ENCODE data around the gene ETS2.

ETS2 gene

GRCh38 chr21:38800924-38801744 is 4.6 kb upstream of the ETS2 start:
- in situ Hi-C loops (cut with HindIII; ENCODE audit: low sequenced_read_pairs) = no loop called here

GRCh38 chr21:38802050-38803026 is 3.4 kb upstream of the ETS2 start:
- in situ Hi-C loops (cut with HindIII; ENCODE audit: low sequenced_read_pairs) = no loop called here

- in situ Hi-C loops (cut with HindIII; ENCODE audit: low sequenced_read_pairs) = no loop called here
Measured at GRCh38 chr21:38803075-38803660, 2.6 kb upstream of the ETS2 start.

GRCh38 chr21:38804030-38804788 is 1.5 kb upstream of the ETS2 start:
- in situ Hi-C loops (cut with HindIII; ENCODE audit: low sequenced_read_pairs) = no loop called here

DNA sequence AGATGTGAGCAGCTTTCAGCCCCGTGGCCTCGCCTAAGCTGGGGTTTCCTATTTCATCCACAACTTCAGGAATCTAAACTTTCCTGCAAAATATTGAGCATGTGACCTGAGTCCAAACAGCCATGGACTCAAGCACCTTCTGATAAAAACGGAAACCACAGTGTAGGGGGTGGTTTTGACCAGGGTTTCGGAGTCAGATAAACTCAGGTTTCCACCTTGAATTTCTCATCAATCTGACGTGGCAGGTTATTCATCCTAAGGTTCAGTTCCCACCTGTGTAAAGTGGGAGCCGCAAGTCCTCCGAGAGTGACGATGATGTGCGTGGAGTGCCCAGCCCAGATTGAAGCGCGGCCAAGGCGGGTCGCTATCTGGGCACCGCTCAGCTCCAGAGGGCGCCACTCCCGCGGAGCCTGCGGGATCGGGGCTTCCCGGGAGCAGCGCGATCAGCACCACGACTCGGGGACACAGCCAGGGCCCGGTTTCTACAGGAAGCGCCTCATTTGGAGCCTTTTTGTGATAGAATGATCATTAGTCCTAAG is 871 bp upstream of the ETS2 start:
- in situ Hi-C loops (cut with HindIII; ENCODE audit: low sequenced_read_pairs) = no loop called here

DNA sequence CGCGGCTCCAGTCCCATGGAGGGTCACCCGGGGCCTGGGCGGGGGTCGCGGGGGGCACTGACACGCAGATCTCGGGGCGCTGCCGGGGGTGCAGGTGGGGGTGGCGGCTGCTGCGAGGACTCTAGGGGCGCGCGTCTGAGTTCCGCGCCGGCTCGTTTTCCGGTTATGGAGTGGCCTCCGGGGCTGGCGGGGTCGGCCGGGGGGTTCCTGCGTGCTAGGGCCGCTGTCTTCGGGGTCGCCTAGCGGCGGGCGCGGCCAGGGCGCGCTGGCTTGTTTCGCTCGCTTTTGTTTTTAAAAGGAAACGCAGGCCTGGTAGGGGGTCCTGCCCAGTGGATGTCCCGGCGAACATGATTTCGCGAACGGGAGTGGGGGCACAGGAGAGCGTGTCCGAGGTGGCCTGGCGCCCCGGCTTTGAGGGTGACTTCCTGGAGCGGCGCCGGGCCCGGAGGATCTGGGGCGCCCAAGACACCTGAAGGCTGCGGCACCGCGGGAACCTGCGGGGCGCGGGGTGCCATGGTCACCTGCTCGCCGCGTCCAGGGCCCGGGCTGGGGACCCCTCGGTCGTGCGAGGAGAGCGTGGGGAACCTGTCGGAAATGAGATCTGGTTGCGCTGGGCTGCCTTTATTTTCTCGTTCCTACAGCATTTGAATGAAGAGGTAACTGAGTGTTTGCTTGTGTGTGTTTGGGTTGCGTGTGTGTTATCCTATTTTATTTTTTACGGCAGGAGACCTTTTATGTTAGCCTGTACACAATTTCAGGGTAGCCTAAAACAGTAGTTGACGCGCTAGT is 618 bp downstream of the ETS2 start:
- in situ Hi-C loops (cut with HindIII; ENCODE audit: low sequenced_read_pairs) = no loop called here

DNA sequence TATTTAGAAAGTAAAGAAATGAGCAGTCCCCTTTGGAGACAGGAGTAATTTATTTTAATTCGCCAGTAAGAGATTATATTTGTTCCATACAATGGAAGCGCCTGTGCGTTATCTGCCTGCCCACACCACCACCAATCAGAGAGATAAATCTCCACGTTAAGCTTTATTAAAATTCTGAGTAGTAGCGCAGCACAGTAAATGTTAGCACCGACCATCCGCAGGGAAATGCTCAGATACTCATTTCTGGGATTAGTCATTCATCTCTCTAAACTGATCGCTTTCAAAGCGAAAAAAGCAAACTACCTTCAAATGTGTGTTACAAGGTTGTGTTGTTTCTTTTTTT is 1.2 kb downstream of the ETS2 start:
- in situ Hi-C loops (cut with HindIII; ENCODE audit: low sequenced_read_pairs) = no loop called here

DNA sequence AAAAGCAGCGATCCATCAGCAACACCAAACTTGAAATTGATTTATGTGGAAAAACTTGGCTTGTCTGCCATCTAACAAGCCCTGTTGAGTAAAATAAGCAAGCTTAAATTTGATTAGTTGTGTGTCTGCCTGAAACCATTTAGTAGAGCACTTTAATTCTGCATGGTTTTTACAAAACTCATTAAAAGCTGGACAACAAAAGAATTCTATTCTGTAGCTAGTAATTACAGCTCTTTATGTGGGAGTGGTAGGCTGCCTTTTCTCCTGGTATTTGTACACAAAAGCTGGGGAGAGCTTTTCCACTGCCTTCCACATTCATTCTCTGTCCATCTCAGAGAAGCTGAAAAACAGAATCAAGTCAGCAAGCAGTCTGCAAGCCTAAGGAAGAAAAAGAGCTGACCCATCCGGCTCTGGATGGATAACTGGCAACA is 1.7 kb downstream of the ETS2 start:
- in situ Hi-C loops (cut with HindIII; ENCODE audit: low sequenced_read_pairs) = no loop called here

DNA sequence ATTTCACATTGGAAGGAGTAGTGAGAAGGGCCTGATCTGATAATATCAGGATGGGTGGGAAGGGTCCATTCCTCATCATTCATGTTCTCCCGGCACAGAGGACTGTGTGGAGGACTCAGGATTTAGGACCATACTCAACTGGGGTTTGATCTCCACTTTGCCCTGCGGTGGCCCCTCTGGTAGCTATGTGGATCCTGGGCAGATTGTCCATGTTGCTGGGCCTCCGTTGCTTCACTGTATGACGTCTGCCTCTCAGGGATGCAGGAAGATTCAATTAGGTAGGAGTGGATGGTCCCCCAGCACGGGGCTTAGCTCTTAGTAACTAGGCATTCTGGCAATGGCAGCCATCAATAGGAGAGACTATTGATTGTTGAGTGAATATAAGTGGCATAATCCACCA is 2.3 kb downstream of the ETS2 start:
- in situ Hi-C loops (cut with HindIII; ENCODE audit: low sequenced_read_pairs) = no loop called here

GRCh38 chr21:38809198-38809878 is 3.6 kb downstream of the ETS2 start:
- in situ Hi-C loops (cut with HindIII; ENCODE audit: low sequenced_read_pairs) = no loop called here

DNA sequence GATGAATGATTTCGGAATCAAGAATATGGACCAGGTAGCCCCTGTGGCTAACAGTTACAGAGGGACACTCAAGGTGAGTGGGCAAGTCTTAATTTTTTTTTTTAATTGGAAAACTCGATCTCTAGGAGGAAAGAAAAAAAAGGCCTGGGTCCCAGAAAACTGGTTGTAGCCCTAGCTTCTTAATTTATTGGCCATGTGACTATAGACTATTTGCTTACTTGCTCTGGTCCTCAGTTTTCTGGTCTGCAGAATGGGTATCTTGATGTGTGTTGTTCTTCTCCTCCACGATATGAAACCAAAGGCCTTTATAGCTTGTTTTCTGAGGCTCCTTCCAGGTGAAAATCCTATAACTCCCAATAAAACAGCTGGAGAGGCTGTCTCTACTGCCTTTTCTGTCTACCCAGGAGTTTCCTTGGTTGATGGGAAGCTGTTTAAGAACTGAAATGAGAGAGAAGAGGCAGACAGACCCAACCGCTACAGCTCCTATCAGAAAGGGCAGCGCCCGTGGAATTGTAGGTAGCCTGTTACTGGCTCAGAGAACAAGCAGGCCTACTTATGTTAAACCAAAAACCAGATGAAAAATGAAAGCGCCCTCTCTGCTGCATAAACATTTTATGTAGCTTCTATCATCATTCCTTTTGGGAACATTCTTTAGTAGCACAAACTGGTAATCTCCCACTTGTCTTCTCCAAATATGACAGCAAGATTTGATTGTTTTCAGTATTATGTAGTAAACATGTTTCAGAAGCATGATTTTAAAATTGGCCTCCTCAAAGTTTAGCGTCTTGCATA is 4.5 kb downstream of the ETS2 start:
- in situ Hi-C loops (cut with HindIII; ENCODE audit: low sequenced_read_pairs) = no loop called here

- in situ Hi-C loops (cut with HindIII; ENCODE audit: low sequenced_read_pairs) = no loop called here
Measured at GRCh38 chr21:38810826-38811164, 5.1 kb downstream of the ETS2 start.

GRCh38 chr21:38811257-38811656 is 5.5 kb downstream of the ETS2 start:
- in situ Hi-C loops (cut with HindIII; ENCODE audit: low sequenced_read_pairs) = no loop called here

GRCh38 chr21:38813143-38813542 is 7.4 kb downstream of the ETS2 start:
- in situ Hi-C loops (cut with HindIII; ENCODE audit: low sequenced_read_pairs) = no loop called here

- in situ Hi-C loops (cut with HindIII; ENCODE audit: low sequenced_read_pairs) = no loop called here
Measured at GRCh38 chr21:38813547-38813946, 7.8 kb downstream of the ETS2 start.

DNA sequence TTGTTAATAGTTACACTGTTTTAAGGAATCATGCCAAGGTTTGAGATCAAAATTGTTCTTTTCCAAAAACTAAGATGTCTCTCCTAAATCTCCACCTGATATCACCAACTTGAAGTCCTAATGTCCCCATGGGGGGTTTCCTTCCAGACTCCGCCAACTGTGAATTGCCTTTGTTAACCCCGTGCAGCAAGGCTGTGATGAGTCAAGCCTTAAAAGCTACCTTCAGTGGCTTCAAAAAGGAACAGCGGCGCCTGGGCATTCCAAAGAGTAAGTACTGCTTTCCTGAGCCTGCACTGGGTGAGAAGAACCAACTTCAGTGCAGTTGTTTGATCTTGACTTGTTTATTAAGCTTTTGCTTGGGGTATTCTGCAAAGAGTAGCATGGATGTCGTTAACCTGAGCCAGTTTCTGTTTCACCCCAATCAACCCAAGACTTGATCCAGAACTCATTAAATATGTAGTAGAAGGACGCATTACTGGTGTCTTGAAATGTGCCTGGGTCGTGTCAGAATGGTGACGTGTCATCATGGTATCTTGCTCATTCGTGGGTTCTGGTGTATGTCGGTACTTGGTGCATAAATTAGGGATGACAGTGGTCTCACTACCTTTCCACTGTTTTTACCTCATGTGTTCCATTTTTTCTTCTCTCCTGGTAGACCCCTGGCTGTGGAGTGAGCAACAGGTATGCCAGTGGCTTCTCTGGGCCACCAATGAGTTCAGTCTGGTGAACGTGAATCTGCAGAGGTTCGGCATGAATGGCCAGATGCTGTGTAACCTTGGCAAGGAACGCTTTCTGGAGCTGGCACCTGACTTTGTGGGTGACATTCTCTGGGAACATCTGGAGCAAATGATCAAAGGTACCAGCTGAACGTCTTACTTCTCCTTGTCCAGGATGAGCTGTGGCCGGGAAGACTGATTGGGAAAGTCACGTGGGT is 8.7 kb downstream of the ETS2 start:
- in situ Hi-C loops (cut with HindIII; ENCODE audit: low sequenced_read_pairs) = no loop called here

- in situ Hi-C loops (cut with HindIII; ENCODE audit: low sequenced_read_pairs) = no loop called here
Measured at GRCh38 chr21:38815060-38815405, 9.3 kb downstream of the ETS2 start.
